Renal pelvis (tissue), 4 donors: ENCODE data around the gene PPFIA1. TPM values are rescaled to one million over a fixed set of nuclear protein-coding genes. Genes with fewer than 3 reads are reported as not detected.
"Not testable (repeated sequence)": the region's sequence is repeated elsewhere in the genome, so short reads cannot be mapped to it uniquely, and the experiment has no call there.

Source experiments
- DNase-seq: peaks from one replicate; pipeline ENCODE4 v3.0.0-alpha.2; 2013
- polyA plus RNA-seq, 3 donors: library from polyadenylated mRNA; unstranded; fragments of 120-200 nt; gene quantifications; one replicate each; pipeline ENCODE4 v1.2.1, GENCODE V29; 2013; ENCODE audit not compliant: insufficient read length in 3 of 3

PPFIA1 gene
- polyA plus RNA-seq, 3 donors, result 46.3 to 60.2 (median 55.9) TPM

- DNase-seq, result no peak
Measured at GRCh38 chr11:70387564-70387963, 117.1 kb downstream of the PPFIA1 start.

GRCh38 chr11:70389201-70389600, 118.7 kb downstream of the PPFIA1 start:
- no peak for DNase-seq

GRCh38 chr11:70390882-70391281, 120.4 kb downstream of the PPFIA1 start:
- DNase-seq, result not testable (repeated sequence)

GRCh38 chr11:70394211-70394950, 123.9 kb downstream of the PPFIA1 start:
- DNase-seq, result no peak

GRCh38 chr11:70397336-70397982, 127.0 kb downstream of the PPFIA1 start:
- no peak for DNase-seq

GRCh38 chr11:70397983-70398833, 127.7 kb downstream of the PPFIA1 start, which contains the start of gene CTTN:
CTTN (plus strand) TSS chr11:70398529; CDS start chr11:70407298, 8,769 bp downstream.
- DNase-seq, result peak; percentile 83

- DNase-seq, result no peak
Measured at GRCh38 chr11:70398834-70399680, 128.6 kb downstream of the PPFIA1 start.

GRCh38 chr11:70399681-70400112, 129.2 kb downstream of the PPFIA1 start:
- no peak for DNase-seq

GRCh38 chr11:70400643-70401042, 130.2 kb downstream of the PPFIA1 start:
- no peak for DNase-seq

GRCh38 chr11:70402016-70402415, 131.5 kb downstream of the PPFIA1 start:
- no peak for DNase-seq

- no peak for DNase-seq
Measured at GRCh38 chr11:70402685-70403084, 132.2 kb downstream of the PPFIA1 start.

- no peak for DNase-seq
Measured at GRCh38 chr11:70404244-70404643, 133.8 kb downstream of the PPFIA1 start.

- no peak for DNase-seq
Measured at GRCh38 chr11:70405679-70406395, 135.3 kb downstream of the PPFIA1 start.

GRCh38 chr11:70407121-70407520, 136.6 kb downstream of the PPFIA1 start:
- no peak for DNase-seq

GRCh38 chr11:70407814-70408213, 137.3 kb downstream of the PPFIA1 start:
- DNase-seq, result no peak

- DNase-seq, result not testable (repeated sequence)
Measured at GRCh38 chr11:70408326-70408725, 137.8 kb downstream of the PPFIA1 start.

GRCh38 chr11:70409437-70409836, 138.9 kb downstream of the PPFIA1 start:
- no peak for DNase-seq

GRCh38 chr11:70409871-70410270, 139.4 kb downstream of the PPFIA1 start:
- no peak for DNase-seq

- DNase-seq, result peak; percentile 48
Measured at GRCh38 chr11:70410276-70411205, 140.1 kb downstream of the PPFIA1 start.
